Measurements from ENCODE around the gene TTC31.

TTC31 gene

GRCh38 chr2:74526649-74527230 lies 43.9 kb downstream of the TTC31 start:
- DNase-seq (ENCODE audit: low read depth in 2 of 2) = no peak

GRCh38 chr2:74527741-74528140 lies 44.9 kb downstream of the TTC31 start:
- no peak for DNase-seq (ENCODE audit: low read depth in 2 of 2)

DNA sequence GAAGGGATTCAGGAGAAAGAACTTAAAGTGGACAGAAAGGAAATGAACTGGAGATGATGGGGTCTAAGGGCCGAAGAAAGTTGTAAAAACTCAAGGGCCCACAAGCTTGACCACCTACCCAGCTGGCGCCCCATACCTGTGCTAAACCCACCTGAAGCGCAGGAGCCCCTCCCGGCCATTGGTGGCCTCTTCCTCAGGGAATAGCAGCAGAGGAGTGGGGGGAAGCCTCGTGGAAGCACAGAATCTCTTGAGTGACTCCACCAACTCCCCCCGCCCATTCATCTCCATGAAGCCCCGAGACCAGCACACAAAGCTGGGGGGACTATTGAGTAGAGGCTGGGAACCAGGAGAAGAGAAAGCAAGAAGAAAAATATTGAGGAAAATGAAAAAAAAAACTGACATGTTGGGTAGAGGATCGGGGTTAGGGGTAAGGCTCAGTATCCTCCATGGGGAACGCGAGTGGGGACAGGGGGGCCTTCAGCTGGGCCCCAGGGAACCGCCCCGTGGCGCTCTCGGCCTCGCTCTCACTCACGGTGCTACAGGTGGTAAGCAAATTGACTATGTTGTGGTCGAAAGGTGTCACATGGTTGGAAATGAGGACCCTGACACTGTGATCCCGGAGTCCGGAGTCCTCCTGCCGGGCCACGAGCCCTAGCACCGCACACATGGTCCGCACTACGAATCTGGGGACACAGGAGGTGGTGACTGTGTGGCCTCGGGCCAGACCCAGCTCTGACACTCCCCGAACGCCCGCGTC lies 45.9 kb downstream of the TTC31 start:
- no peak for DNase-seq (ENCODE audit: low read depth in 2 of 2)

DNA sequence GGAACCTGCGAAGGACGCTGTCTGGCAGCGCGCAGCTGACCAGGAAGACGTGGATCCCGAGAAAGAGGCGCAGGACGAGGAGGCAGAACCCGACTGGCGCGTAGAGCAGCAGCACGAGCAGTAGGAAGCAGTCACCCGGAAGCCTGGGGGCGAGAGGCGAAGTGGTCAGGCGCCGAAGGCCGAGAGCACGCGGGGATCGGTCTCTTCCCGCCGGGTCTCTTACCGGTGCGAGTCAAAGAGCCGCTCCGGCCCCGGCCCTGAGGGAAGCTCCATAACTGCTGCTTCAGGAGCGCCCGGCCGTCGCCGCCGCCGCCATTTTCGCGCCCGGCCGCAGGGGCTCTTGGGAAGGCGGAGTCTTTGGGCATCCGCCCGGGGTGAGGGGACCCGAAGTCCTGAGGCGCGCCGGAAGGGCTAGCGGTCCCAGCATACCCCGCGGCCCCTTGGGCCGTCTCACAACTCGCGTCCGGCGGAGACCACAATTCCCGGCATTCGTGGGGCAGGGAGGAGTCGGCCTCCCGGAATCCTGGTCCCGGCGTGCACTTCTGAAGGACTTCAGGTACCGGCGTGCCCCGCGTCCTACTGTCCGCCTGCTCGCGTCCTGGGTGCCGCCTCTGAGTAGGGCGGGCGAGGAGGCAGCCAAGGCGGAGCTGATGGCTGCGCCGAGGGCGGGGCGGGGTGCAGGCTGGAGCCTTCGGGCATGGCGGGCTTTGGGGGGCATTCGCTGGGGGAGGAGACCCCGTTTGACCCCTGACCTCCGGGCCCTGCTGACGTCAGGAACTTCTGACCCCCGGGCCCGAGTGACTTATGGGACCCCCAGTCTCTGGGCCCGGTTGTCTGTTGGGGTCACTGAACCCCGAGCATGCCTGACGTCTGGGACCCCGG lies 46.7 kb downstream of the TTC31 start, which contains the start of the genes AUP1 and HTRA2:
TSS of gene AUP1 (minus strand) at position 350 of the 882 bp plus-strand sequence. CDS start at position 273, 77 bp downstream.
TSS of gene HTRA2 (plus strand) at position 577 of the 882 bp plus-strand sequence. CDS start at position 651, 74 bp downstream.
- peak; percentile 97 to 98 for DNase-seq (ENCODE audit: low read depth in 2 of 2)

DNA sequence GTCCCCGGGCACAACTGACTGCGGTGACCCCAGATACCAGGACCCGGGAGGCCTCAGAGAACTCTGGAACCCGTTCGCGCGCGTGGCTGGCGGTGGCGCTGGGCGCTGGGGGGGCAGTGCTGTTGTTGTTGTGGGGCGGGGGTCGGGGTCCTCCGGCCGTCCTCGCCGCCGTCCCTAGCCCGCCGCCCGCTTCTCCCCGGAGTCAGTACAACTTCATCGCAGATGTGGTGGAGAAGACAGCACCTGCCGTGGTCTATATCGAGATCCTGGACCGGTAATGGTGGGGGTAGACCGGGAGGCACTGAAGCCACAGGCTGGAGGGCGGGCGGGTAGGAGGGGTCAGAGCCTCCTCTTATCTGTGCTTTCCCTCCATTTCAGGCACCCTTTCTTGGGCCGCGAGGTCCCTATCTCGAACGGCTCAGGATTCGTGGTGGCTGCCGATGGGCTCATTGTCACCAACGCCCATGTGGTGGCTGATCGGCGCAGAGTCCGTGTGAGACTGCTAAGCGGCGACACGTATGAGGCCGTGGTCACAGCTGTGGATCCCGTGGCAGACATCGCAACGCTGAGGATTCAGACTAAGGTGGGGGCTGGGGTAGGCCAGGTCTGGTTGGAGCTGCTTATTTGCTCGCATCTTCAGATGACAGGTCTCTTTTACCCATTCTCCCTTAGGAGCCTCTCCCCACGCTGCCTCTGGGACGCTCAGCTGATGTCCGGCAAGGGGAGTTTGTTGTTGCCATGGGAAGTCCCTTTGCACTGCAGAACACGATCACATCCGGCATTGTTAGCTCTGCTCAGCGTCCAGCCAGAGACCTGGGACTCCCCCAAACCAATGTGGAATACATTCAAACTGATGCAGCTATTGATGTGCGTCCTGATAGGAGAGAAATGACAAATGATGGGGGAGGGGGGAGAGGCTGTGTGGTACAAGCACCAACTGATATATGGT lies 47.6 kb downstream of the TTC31 start:
- no peak for DNase-seq (ENCODE audit: low read depth in 2 of 2)

- DNase-seq (ENCODE audit: low read depth in 2 of 2) = no peak
Observed at GRCh38 chr2:74531666-74532065, 48.8 kb downstream of the TTC31 start.

- no peak for DNase-seq (ENCODE audit: low read depth in 2 of 2)
Observed at GRCh38 chr2:74532222-74532621, 49.3 kb downstream of the TTC31 start.

DNA sequence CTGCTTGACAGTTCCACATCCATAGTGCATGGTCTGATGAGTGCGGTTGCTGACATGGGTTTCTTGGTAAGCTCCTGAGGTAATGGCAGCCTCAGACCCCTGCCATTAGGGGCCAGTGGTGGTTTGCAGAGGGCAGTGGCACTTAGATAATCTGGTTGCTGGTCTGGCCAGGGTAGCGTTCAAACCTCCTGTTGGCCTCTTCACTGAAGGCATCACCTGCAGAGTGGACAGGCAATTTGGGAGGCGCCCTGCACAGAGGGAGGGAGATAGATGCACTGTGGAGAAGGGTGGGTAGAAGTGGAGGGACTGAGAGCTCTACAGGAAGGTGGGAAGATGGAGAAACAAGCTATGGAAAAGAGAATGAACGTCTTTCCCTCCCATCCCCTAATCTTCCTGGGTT lies 50.6 kb downstream of the TTC31 start:
- DNase-seq (ENCODE audit: low read depth in 2 of 2) = no peak

DNA sequence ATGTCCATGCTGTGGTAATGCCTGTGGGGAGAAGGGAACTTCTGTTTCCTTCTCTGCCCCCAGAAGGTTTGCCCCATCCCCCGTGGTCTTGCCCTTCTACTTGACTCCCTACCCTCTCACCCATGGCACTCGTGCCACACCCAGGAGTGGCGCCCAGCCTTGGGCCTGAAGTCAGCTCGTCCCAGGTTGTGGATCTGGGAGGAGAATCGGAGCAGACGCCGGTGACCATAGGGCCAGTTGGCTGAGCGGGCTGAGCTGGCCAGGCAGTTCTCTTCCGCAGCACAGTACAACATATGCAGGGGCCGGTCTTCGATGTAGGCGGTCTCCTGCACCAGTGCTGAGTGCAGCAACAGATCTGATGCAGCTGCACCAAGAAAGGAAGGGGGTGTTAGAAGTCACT lies 51.5 kb downstream of the TTC31 start:
- no peak for DNase-seq (ENCODE audit: low read depth in 2 of 2)

DNA sequence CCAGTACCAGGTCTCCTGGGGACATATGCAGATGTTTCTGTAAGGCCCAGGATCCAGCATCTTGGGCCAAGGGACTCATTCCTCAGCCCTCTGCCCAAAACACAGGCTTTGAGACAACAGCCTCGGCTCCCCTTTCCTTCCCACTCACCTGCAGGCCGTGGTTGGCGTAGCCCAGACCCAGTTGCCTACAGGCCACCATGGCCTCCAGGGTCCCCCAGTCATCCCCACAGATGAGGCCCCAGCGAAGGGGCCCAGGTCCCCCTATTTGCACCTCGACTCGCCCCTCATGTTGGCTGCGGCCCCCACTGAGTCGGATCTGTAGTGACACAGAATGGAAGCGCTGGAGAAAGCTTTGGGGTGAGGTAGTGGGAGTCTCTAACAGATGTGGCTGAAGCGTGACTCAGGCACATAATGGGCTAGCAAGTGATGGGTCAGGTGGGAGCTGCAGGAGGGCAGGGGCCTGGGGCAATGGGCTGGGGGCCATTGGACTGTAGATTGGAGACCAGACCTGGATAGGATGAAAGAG lies 52.6 kb downstream of the TTC31 start:
- DNase-seq (ENCODE audit: low read depth in 2 of 2) = no peak

DNA sequence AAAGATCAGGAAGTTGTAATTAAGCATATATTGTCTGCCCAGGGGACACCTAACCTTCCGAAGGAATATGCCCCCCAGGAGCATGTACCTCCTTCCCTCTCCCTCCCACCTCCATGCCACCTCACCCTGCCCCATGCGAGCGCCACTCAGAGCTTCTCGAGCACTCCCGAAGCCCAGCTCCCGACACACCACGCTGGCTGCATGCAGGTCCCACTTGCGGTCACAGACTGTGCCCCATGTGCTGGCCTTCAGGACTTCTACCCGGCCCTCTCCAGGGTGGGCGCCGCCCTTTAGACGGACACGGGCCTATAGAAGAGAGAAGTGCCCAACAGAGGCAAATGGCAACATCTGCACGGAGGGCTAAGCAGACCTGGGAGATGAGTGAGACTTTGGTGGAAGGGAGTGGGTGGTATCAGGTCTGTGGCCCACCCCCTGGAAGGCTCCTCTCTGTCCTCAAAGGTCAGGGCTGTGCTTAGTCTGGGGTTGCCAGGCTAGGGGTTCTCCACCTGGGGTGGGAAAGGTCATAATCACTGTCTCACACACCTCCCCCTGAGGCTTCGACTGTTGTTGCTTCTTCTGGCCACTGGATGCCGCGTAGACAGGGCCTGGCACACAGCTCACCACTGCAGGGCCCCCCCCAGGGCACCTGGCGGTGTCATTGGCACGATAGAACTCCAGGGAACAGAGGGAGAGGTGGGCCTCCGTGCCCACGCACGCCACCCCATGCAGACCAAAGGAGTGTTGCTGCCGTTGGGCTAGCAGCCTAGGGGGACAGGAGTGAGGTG lies 53.5 kb downstream of the TTC31 start:
- DNase-seq (ENCODE audit: low read depth in 2 of 2) = no peak

GRCh38 chr2:74537140-74537539 lies 54.3 kb downstream of the TTC31 start:
- no peak for DNase-seq (ENCODE audit: low read depth in 2 of 2)

DNA sequence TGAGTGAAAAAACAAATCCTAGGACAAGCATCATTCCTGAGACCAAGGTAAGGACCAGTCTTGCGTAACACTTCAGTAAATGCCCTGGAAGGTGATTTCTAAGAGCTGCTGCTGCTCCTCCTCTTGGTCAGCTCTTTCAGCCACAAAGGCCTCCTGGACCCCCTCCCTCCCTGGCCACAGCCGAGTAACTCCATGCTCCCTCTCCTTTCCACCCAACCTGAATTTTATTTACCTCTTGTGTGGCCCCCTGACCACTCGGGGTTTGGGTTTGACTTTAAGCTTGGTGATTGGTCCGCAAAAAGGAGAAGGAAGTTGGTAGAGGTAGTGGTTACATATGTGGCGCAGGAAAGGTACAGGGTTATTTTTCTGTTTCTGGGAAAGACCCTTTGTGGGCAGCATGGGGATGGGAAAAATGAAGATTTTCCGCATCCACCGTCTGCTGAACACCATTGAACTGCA lies 56.0 kb downstream of the TTC31 start:
- DNase-seq (ENCODE audit: low read depth in 2 of 2) = no peak

DNA sequence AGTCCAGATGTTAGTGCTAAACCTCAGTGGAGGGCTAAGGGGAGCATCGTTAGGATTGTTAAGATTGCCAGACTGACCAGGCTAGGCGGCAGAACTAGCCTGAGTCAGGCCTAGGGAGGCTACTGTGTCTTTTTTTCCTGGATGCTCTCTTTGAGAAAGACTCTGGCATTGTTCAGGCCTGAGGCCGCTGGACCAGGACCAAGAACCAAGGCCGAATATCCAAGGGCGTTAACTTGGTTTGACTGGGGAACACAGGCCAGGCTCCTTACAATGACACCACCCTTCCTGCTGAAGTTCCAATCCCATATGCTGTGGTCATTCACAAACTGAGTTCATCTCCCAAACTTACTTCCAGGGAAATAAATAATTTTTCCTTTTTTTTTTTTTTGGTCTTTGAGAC lies 57.4 kb downstream of the TTC31 start:
- no peak for DNase-seq (ENCODE audit: low read depth in 2 of 2)

- no peak for DNase-seq (ENCODE audit: low read depth in 2 of 2)
Observed at GRCh38 chr2:74542978-74543377, 60.1 kb downstream of the TTC31 start.
